Articular chondrocyte of knee joint (primary cell): ENCODE measurements around the gene UQCR10. TPM values are rescaled to one million over a fixed set of nuclear protein-coding genes. Genes with fewer than 3 reads are reported as not detected.

ENCODE experiments used
- small RNA-seq: library from RNA; depleted of rRNA; stranded (forward); fragments of <200 nt; gene quantifications from one replicate; pipeline ENCODE3, GENCODE V24; 2012
- total RNA-seq: library from RNA; depleted of rRNA; stranded (reverse); fragments of >200 nt; gene quantifications from 2 replicates; pipeline ENCODE4 v1.2.3, GENCODE V29; 2012

Gene UQCR10
- total RNA-seq = 36.1 and 39.9 TPM in 2 replicates

DNA sequence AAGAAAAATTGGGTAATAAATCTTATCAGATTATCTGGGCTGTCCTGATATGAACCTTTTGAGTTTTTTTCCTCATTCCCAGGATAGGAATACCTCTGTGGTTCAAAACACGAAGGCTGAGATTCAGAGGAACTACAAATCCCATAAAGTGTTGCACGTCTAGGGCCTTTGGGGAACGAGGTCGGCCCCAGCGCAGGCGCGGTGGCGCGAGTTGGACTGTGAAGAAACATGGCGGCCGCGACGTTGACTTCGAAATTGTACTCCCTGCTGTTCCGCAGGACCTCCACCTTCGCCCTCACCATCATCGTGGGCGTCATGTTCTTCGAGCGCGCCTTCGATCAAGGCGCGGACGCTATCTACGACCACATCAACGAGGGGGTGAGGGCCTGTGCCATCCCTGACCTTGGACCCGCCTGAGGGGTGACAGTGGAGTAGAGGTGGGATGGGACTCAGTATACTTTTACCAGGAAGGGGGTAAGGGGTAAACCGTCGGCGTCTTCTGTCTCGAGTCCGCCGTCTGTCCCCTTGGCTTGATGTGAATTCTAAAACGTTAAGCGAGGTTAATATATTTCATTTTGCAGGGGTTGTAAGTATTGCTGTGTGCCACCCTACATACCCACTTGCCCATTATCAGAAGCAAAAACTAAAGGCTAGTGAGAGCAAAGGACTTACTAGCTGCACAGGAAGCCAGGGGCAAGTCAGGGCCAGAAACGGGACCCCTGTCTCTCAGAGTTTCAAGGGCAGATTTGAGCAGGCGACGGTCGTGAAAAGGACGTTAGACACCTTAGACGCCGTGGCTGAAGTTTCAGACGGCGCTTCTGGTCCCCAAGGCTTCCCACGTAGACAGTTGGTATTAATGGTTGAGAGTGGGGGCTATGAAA lies at the start of gene UQCR10:
Gene UQCR10, plus strand, starts transcription at position 199 of the 881 bp plus-strand sequence. Its CDS starts 30 bp downstream, at position 229.

DNA sequence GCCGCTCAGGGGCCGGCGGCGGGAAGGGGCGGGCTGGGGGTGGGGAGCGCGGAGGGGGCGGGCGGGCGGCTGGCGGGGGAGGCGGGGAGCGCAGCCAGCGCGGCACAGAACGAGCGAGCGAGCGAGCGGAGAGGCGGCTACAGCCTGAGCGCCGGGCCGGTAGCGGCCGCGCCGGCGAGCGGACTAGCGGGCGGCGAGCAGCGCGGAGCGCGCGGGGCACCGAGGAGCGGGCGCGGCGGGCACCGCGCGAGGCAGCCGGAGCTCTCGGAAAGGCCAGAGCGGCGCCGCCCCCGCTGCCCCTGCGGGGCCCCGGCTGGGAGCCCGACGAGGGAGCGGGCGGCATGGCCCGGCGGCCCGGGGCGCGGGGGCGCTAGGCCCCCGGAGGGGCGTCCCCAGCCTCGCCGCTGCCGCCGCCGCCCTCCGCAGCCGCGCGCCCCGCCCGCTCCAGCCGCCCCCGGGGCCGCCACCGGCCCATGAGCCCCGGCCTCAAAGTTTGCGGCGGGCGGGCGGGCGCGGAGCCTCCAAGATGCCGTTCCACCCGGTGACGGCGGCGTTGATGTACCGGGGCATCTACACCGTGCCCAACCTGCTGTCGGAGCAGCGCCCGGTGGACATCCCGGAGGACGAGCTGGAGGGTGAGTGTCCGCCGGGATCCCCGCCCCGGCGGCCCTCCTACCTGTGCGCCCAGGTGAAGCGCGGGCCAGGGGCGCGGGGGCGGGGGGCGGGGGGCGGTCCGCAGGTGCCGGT lies 47.1 kb upstream of the UQCR10 start, which contains the start of gene CABP7:
Gene CABP7, plus strand, starts transcription at position 105 of the 747 bp plus-strand sequence. Its CDS starts 422 bp downstream, at position 527.

DNA sequence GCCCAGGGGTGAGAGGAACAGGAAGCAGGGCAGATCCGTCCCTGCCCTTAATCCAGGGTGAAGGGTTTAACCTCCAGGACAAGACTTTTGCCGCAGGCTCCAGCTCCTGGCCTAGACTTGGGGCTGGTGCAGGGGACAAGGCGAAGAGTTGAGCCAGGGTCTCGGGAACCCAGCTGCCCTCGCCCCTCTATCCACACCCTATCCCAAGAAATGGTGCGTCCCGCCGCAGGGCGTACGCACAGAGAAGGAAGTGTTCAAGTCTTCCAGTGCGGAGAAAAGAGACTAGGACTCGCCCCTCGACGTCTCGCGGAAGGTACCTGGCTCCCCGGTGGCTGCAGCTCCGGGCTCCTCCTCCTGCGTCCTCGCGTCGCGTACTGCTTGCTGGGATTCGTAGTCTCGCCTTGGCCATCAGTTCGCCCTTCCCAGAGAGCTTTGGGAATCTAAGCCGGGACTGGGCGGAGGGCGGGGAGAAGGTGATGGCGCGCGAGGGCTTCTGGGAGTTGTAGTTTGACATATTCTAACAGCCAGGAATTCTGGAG lies 468 bp upstream of the UQCR10 start, which contains the start of gene ZMAT5:
Gene ZMAT5, minus strand, starts transcription at position 376 of the 539 bp plus-strand sequence. CDS start 18,463 bp downstream, outside the sequence.

Small RNAs within 50 kb of the gene (small RNA-seq; reads per million reads assigned to genes)
- not detected for gene RF00019

Other genes starting within 250 kb of the UQCR10 start
- gene THOC5, start 213.6 kb upstream of the UQCR10 start, total RNA-seq = 44.0 and 53.4 TPM in 2 replicates
- gene NIPSNAP1, start 186.3 kb upstream of the UQCR10 start, total RNA-seq = 41.4 and 42.5 TPM in 2 replicates
- 120 TPM in 2 replicates for gene NF2, start 163.7 kb upstream of the UQCR10 start, total RNA-seq
- not detected in 2 replicates for gene CABP7, start 47.4 kb upstream of the UQCR10 start, total RNA-seq
- gene ZMAT5, start 362 bp upstream of the UQCR10 start, total RNA-seq = 15.9 and 17.8 TPM in 2 replicates
- 30.4 and 31.9 TPM in 2 replicates for gene ASCC2, start 70.9 kb downstream of the UQCR10 start, total RNA-seq
- 34.2 and 34.4 TPM in 2 replicates for gene MTMR3, start 115.8 kb downstream of the UQCR10 start, total RNA-seq